GM12874 (cell line): ENCODE data around the gene POLR1G.

ENCODE experiments used
- TF ChIP-seq, protein P1 (sequence below): IDR thresholded peaks from 2 replicates; pipeline ENCODE4 v1.5.1; 2011; ENCODE audit warnings: low read depth, mild to moderate bottlenecking, control low read depth, low read length, moderate library complexity; ENCODE audit not compliant: insufficient read depth

Gene POLR1G

DNA sequence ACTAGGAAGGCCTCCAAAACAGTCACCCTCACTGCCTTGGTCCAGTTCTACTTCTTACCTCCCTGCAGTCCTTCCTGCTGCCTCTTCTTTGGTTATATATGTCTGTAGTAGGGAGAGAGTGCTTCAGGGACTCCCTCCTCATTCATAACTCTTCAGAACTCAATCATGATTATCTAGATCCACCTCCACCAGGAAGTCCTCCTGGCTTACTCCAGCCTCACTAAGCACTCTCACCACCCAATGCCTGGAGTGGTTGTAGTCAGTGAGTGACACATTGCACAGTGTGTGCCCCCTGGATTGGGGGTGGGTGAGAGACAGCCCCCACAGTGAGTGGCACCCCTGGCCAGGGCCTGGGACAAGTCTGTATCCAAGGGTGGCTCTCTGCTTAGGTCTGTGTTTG, 51.3 kb downstream of the POLR1G start:
- TF ChIP-seq, protein P1, sequence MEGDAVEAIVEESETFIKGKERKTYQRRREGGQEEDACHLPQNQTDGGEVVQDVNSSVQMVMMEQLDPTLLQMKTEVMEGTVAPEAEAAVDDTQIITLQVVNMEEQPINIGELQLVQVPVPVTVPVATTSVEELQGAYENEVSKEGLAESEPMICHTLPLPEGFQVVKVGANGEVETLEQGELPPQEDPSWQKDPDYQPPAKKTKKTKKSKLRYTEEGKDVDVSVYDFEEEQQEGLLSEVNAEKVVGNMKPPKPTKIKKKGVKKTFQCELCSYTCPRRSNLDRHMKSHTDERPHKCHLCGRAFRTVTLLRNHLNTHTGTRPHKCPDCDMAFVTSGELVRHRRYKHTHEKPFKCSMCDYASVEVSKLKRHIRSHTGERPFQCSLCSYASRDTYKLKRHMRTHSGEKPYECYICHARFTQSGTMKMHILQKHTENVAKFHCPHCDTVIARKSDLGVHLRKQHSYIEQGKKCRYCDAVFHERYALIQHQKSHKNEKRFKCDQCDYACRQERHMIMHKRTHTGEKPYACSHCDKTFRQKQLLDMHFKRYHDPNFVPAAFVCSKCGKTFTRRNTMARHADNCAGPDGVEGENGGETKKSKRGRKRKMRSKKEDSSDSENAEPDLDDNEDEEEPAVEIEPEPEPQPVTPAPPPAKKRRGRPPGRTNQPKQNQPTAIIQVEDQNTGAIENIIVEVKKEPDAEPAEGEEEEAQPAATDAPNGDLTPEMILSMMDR, result no peak
